DOHH2 (cell line): ENCODE data around the gene QSOX2.

Experiments
- H3F3A ChIP-seq: fragments of 200-600 bp; sonication (generic), shearing (Covaris generic); 2 replicates; pipeline ENCODE4 v1.6.0; 2016; ENCODE audit warnings: antibody characterized with exemption, mild to moderate bottlenecking; ENCODE audit not compliant: control insufficient read depth, insufficient read depth
- H3K27ac ChIP-seq: fragments of 200-600 bp; sonication (generic); 2 replicates; pipeline ENCODE4 v1.5.1; 2014; ENCODE audit warnings: low read depth, mild to moderate bottlenecking, low read length, moderate library complexity
- H3K27me3 ChIP-seq: fragments of 200-600 bp; sonication (generic); 2 replicates; pipeline ENCODE4 v1.6.1; 2014; ENCODE audit warnings: mild to moderate bottlenecking, low read length, mixed read lengths; ENCODE audit not compliant: control insufficient read depth
- H3K36me3 ChIP-seq: fragments of 200-600 bp; sonication (generic); 2 replicates; pipeline ENCODE4 v1.6.1; 2014; ENCODE audit warnings: mild to moderate bottlenecking, low read length, moderate library complexity, mixed read lengths; ENCODE audit not compliant: control insufficient read depth
- H3K4me1 ChIP-seq: fragments of 200-600 bp; sonication (generic); 2 replicates; pipeline ENCODE4 v1.6.1; 2014; ENCODE audit warnings: mild to moderate bottlenecking, low read length, mixed read lengths; ENCODE audit not compliant: control insufficient read depth
- H3K4me2 ChIP-seq: fragments of 200-600 bp; sonication (generic); 2 replicates; pipeline ENCODE4 v1.6.0; 2014; ENCODE audit warnings: mild to moderate bottlenecking, low read length, moderate library complexity
- H3K4me3 ChIP-seq: fragments of 200-600 bp; sonication (generic); 2 replicates; pipeline ENCODE4 v1.5.1; 2014; ENCODE audit warnings: mild to moderate bottlenecking, low read length, mixed read lengths
- H3K79me2 ChIP-seq: fragments of 200-600 bp; sonication (generic); 2 replicates; pipeline ENCODE4 v1.6.1; 2014; ENCODE audit warnings: mild to moderate bottlenecking, low read length, mixed read lengths; ENCODE audit not compliant: control insufficient read depth
- H3K9me2 ChIP-seq: fragments of 200-600 bp; sonication (generic); replicated peaks from 2 replicates; pipeline ENCODE4 v1.6.1; 2014; ENCODE audit warnings: mild to moderate bottlenecking, low read length, mixed read lengths; ENCODE audit not compliant: control insufficient read depth
- H3K9me3 ChIP-seq: fragments of 200-600 bp; sonication (generic); 2 replicates; pipeline ENCODE4 v1.6.1; 2014; ENCODE audit warnings: antibody characterized with exemption, low read length, mixed read lengths; ENCODE audit not compliant: control insufficient read depth, insufficient read depth
- H4K20me1 ChIP-seq: fragments of 200-600 bp; sonication (generic); 2 replicates; pipeline ENCODE4 v1.6.0; 2014; ENCODE audit warnings: low read depth, mild to moderate bottlenecking, antibody characterized with exemption, low read length, moderate library complexity; ENCODE audit not compliant: control insufficient read depth, insufficient read depth
- CTCF ChIP-seq: fragments of 200-600 bp; sonication (generic); IDR thresholded peaks from one replicate; pipeline ENCODE4 v1.5.1; 2014; ENCODE audit warnings: antibody characterized with exemption, mild to moderate bottlenecking, low read depth, low read length; ENCODE audit not compliant: poor library complexity, severe bottlenecking
- EZH2phosphoT487 ChIP-seq: fragments of 200-600 bp; sonication (generic); IDR thresholded peaks from 2 replicates; pipeline ENCODE4 v1.6.1; 2017; ENCODE audit warnings: borderline replicate concordance, mild to moderate bottlenecking, antibody characterized with exemption, low read length, moderate library complexity, mixed read lengths

QSOX2 gene

GRCh38 chr9:136209786-136210185 is 35.8 kb downstream of the QSOX2 start:
- H3K36me3 ChIP-seq = peaks cover 90% of the 10 kb centered on the region
- H3K27me3 ChIP-seq = no peaks in the 10 kb centered on the region
- H3K79me2 ChIP-seq = no peaks in the 10 kb centered on the region; the same call in 1 of the 2 replicates
- H3F3A ChIP-seq = peaks cover 16% of the 10 kb centered on the region
- H3K4me1 ChIP-seq = peaks cover 33% of the 10 kb centered on the region
- no peak overlapping the region for H3K4me3 ChIP-seq
- no peak overlapping the region for H3K4me2 ChIP-seq
- peaks cover 18% of the 10 kb centered on the region; the same call in 1 of the 2 replicates for H4K20me1 ChIP-seq
- no peaks in the 10 kb centered on the region for H3K9me2 ChIP-seq
- TF ChIP-seq CTCF (no peak), EZH2phosphoT487 (no peak)
- H3K9me3 ChIP-seq = no peaks in the 10 kb centered on the region
- H3K27ac ChIP-seq = no peak overlapping the region

- Histone ChIP-seq H3K27me3 (no peaks in the 10 kb centered on the region; the same call in 1 of the 2 replicates), H3F3A (peaks cover 16% of the 10 kb centered on the region), H3K27ac (no peak overlapping the region), H3K9me3 (no peaks in the 10 kb centered on the region), H4K20me1 (peaks cover 17% of the 10 kb centered on the region; the same call in 1 of the 2 replicates), H3K4me2 (no peak overlapping the region), H3K4me1 (peaks cover 27% of the 10 kb centered on the region), H3K79me2 (no peaks in the 10 kb centered on the region; the same call in 1 of the 2 replicates), H3K9me2 (no peaks in the 10 kb centered on the region), H3K36me3 (peaks cover 84% of the 10 kb centered on the region), H3K4me3 (no peak overlapping the region)
- TF ChIP-seq CTCF (no peak), EZH2phosphoT487 (no peak)
Observed at GRCh38 chr9:136209232-136209631, 36.4 kb downstream of the QSOX2 start.

- H3K9me2 ChIP-seq = no peaks in the 10 kb centered on the region
- peaks cover 25% of the 10 kb centered on the region for H3K4me1 ChIP-seq
- no peak overlapping the region for H3K4me3 ChIP-seq
- H3K36me3 ChIP-seq = peaks cover 79% of the 10 kb centered on the region
- no peak overlapping the region for H3K4me2 ChIP-seq
- H3K9me3 ChIP-seq = no peaks in the 10 kb centered on the region
- peaks cover 23% of the 10 kb centered on the region; the same call in 1 of the 2 replicates for H4K20me1 ChIP-seq
- TF ChIP-seq EZH2phosphoT487 (no peak), CTCF (no peak)
- no peaks in the 10 kb centered on the region; the same call in 1 of the 2 replicates for H3K79me2 ChIP-seq
- H3K27me3 ChIP-seq = peaks cover 5% of the 10 kb centered on the region; the same call in 1 of the 2 replicates
- peaks cover 16% of the 10 kb centered on the region for H3F3A ChIP-seq
- H3K27ac ChIP-seq = no peak overlapping the region
Observed at GRCh38 chr9:136208675-136209074, 36.9 kb downstream of the QSOX2 start.
